Stimulated activated CD8-positive, alpha-beta memory T cell treated with anti-CD3 and anti-CD28 coated beads, Interleukin-15, amount 100 ng/mL, for 24 hours (primary cell): ENCODE data around the gene CAST.

Experiments
- DNase-seq: peaks from one replicate; pipeline ENCODE4 v3.0.0-alpha.2; 2020; ENCODE audit warnings: low read depth

Gene CAST

GRCh38 chr5:96822686-96823459 is 160.7 kb downstream of the CAST start:
- no peak for DNase-seq

DNA sequence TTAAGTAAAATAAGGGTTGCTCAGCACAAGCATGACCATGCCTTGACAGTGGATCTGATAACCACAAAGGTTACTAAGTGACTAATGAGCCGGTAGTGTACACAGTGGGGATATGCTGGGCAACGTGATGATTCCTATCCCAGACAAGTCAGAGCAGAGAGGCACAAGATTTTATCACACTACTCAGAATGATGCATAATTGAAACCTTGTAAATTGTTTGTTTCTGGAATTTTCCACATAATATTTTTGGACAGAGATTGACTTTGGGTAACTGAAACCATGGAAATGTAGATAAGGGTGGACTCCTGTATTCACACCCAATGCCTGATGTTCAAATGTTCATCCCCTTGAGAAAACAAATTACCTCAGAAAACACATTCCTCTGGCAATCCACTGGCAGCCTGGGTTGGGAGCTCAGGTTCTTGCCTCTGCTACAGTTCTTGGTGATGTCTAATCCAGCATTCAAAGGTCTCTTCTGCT is 161.8 kb downstream of the CAST start:
- no peak for DNase-seq
